Measurements from ENCODE around the gene SAP30BP.
"Not testable (repeated sequence)": the region's sequence is repeated elsewhere in the genome, so short reads cannot be mapped to it uniquely, and the experiment has no call there.

Gene SAP30BP

DNA sequence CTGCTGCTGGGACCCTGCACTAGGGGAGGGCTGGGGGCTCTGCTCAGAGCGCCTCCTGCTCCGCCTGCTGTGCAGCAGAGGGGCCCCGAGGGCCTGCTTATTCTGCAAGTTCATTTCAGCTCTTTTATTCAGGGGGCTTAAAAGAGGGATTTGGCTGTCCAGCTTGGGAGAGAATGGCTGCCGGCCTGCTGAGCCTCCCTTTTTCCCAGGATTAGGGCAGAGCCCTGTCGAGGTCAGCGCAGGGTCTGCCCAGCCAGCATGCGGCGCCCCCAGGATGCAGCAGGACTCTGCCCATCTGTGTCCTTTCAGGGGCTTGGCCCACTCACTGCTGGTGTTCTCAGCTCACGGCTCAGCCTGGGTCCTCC lies 32.8 kb upstream of the SAP30BP start:
- no peak for DNase-seq

DNA sequence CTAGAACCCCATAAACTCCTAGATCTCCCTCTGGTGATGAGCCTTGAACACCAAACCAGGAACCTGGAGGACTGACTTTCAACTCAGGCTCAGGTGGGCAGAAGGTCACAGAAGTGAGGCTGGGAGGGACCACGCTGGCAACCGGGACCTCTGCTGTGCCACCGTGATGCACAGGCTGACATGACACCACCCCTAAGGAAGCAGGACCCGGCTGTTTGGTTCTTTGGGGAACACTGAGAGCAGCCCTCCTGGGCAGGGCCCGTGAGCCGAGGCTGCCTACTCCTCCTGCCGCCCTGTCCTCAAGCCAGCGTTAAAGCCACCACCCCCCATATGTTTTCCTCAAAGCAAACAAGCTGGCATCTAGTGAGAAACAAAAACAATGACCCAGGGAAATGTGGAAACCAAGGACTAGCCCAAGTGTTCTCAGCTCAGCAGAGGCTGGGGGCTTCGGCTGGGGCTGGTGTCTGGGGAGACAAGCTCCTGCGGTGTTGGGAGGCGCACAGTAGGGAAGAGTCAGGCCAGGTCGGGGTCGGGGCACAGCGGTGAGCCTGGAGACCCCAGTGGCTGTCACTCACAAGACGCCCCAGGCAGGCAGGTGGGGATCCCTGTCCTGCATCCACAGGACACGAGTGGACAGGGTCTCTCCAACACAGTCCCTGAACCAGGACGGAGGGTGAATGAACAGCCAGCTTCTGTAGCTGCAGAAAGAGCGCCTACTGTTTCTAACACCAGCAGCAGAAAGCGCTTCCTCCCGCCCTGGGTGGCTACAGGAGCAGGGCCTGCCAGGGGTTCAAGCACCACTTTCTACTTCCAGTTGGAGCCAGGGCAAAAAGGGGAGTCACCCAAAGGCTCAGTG lies 32.2 kb upstream of the SAP30BP start:
- DNase-seq = no peak

DNA sequence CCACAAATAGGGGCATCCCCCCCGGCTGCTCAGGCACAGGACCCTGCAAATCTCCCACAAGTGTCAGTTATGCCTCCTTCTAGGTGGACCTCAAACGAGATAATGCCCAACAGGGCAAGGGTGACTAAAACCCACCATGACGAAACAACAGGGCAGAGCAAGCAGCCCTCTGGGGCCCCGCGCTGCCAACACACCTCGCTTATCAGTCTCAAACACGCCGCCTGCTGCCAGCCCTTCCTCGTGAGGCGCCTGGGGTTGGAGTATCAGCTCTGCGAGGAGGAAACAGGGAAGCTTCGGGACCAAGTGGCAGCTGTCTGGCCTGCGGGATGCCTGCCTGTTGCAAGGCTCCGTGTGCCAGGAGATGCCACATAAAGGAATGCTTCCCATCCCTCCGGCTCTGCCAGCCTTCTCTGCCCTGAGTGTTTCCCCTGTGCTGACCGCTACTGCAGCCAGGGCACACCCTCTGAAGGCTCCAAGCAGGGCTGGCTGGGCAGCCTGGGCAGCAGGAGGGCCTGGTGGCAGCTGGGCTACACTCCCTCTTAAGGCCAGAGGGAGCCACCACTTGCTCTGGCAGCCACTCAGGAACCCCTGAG lies 31.4 kb upstream of the SAP30BP start:
- DNase-seq = no peak

DNA sequence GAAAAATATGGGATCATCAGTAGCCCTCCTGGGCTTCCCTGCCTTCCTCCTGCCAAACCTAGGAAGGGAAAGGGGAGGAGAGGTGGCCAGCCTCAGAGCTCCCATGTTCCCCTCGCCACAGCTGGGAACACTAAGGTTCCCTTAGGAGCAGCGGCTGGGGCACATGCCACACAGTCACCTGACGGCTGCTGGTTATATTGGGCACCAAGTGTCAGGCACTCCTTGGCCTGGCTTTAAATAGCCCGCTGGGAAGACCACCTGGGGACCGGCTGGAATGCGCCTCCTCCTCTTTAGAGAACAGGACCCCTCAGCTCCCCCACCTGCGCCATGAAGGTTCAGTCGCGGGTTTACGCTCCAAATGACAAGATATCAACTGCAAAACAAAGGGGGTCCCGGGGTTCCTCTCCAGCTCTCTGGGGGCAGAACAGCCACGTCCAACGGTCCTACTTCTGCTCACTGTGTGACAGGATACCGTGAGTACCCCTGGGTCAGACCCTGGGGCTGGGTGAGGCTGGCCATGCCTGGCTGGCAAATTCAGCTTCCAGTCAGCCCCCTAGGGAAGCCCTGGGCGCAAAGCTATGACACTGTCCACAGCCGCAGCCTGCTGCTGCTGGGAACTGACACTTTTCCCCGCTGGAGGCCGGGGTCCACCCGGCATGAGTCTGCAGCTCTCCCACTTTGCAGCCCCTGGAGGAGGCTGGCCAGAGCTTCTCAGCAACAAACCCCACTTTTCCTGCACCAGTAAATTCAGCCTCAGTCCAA lies 30.6 kb upstream of the SAP30BP start:
- DNase-seq = no peak

DNA sequence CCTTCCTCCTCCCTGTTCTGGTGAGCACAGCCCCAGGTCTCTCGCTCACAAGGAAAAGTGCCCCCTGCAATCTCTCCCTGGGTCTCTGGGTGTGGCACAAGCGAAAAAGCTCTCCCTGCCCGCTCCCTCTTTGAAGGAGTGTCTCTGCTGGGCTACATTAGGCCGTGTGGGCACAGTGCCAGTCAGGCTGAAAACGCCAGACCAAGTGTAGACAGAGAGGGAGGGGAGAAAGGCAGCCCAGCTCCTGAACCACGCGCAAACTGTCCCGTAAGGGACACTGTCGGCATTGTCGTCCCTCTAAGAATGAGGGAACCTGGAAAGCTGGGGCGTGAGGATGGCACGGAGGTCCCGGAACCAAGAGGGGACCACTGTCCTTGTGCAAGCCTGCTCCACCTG lies 30.0 kb upstream of the SAP30BP start:
- DNase-seq = no peak

DNA sequence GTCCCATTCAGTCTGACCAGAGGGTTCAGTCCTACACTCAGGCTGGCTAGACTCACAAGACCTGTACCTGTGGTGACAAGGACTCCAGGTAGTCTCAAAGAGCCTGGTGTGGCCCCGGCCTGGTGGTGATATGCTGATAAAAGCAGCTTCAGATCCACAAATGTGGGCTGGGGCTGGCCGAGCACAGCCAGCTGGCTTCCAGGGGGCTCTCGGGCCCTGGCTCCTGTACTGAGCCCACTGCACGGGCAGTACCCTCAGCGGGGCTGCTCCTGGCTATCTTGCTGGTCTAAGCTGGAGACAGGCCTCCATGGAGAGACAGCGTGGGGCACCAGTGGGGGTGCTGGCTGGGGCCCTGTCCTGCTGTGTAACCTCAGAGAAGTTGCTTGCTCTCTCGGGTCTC lies 29.6 kb upstream of the SAP30BP start:
- no peak for DNase-seq

DNA sequence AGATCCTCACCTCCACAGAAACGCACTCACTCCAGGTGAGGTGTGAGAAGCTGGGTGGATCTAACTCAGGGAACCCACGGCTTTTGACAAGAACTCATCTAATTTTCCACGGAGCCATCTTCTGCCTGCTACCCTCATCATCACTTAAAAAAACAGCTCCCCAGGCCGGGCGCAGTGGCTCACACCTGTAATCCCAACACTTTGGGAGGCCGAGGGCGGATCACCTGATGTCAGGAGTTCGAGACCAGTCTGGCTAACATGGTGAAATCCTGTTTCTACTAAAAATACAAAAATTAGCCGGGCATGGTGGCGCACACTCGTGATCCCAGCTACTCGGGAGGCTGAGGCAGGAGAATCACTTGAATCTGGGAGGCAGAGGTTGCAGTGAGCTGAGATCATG lies 29.1 kb upstream of the SAP30BP start:
- DNase-seq = not testable (repeated sequence)

DNA sequence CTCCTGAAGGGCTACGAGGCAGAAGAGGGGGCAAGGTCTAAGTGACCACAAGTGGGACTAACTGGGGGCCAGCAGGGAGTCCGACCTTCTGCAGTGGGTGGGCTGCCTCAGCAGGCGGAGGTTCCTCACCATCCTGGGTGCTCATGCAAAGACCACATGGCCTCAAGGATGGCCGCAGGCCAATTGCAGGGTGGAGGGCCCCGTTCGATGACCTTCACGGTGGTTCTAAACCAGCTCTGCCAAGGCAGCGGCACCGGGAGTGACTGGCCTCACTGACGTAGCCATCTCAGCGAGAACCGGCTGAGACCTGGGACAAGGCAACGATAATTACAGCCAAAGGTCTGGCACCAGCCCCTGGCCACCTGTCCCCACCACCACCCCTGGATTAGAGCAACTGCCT lies 28.2 kb upstream of the SAP30BP start:
- no peak for DNase-seq

DNA sequence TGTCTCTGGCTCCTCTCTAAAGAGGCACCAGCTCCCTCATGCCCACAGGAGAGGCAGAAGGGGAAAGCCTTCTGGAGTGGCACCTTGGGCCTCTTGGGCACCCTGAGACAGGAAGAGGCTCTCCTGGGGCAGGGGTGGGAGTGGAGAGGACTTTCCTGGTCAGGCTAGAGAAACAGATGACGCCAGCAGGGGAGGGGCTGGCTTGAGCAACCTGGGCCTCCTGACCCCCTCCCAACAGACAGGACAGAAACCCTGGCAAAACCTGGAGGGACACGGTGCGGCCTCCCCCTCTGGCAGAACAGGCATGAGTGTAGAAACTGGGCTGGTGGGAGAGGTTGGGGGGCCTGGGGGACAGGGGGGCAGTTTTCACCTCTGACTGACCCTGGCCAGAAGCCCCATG lies 27.8 kb upstream of the SAP30BP start:
- no peak for DNase-seq

DNA sequence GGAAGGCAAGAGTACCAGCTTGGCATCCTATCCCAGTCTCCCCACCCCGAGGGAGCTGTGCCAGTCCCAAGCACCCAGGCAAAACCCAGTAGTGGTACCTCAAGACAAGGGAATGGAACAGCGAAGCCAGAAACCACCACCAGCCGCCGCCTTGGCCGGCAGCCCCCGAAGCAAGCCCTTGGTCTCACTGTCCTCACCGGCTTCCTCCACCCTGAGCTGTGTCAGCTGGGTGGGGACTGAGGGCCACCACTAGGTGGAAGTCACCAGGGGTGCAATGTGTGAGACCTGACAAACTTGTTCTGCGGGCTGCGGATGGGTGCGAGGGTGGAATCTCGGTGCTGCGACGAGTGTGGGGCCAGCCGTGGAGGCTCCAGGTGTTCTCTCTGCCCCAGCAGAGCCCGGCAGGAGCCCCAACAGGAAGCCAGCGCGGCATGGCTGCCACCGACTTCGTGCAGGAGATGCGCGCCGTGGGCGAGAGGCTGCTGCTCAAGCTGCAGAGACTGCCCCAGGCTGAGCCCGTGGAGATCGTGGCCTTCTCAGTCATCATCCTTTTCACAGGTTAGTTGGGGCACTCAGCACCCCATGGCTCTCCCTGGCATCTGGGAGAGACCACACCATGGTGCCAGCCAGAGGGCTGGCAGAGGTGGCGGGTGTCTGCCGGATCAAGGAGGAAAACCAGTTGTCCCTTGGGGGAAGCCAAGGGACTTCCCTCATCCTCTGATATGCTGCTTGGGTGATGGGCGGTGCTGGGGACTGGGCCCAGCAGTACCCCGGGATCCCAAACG lies 27.2 kb upstream of the SAP30BP start:
- no peak for DNase-seq

DNA sequence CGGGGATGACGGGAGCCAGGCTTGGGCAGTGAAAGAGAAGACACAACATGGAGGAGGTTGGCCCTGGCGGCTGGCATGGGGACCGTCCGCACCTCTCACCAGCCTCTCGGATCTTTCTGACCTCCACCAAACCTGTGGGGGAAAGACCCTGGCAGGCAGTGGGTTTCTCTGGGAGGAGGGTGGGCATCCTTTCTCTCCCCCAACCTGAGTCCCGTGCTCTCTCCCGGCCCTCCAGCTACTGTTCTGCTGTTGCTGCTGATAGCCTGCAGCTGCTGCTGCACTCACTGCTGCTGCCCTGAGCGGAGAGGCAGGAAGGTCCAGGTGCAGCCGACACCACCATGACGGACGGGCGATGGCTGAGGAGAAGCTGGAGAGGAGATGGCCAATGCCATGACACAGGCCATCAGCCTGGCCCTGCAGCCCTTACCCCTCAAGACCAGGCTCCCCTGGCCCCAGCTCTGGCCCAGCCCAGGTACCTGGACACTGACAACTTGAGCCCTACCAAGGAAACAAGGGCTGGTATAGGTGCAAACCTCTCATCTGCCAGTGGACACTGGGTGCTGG lies 26.5 kb upstream of the SAP30BP start:
- DNase-seq = no peak

DNA sequence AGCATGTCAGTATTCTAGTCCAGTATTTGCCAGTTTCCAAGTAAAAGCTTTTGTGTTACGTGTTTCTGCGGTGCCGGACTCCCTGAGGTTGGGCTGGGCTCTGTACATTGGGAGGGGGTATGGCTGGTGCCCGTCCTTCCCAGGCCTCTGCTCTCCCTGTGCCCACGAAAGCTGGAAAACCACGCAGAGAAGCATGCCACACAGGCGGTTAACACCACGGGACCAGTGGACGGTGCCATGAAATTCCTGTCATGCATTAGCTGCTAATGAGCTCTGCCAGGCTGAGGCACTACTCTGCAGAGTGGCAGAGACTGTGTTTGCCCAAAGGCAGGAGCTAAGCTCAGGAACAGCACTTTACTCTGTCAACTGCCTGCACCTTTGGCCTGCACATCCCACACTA lies 25.8 kb upstream of the SAP30BP start:
- no peak for DNase-seq

DNA sequence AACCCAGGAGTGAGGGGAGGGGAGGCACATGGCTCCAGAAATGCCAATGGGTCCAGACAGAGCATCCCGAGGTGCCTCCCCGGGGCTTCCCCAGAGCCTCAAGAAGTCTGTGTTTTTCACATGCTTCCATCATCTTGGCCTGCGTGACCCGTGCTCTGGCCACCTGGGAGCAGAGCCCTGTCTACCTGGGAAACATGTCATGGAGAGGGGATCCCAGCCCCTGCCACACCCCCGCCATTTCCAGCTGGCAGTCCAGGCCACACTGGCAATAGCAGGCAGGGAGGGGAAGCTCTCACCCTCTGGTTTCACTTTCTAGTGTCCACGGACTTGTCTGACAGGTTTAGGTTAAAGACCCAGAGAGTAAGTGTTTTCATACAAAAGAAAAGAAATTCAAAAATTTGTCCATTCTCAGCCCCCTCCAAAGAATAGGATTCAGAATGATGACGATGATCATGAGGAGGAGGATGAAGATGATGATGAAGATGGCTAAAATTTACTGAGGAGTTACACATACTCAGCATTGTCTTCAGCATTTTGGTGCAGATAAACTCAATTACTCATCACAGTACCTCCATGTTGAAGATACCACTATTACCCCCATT lies 24.9 kb upstream of the SAP30BP start:
- DNase-seq = no peak

DNA sequence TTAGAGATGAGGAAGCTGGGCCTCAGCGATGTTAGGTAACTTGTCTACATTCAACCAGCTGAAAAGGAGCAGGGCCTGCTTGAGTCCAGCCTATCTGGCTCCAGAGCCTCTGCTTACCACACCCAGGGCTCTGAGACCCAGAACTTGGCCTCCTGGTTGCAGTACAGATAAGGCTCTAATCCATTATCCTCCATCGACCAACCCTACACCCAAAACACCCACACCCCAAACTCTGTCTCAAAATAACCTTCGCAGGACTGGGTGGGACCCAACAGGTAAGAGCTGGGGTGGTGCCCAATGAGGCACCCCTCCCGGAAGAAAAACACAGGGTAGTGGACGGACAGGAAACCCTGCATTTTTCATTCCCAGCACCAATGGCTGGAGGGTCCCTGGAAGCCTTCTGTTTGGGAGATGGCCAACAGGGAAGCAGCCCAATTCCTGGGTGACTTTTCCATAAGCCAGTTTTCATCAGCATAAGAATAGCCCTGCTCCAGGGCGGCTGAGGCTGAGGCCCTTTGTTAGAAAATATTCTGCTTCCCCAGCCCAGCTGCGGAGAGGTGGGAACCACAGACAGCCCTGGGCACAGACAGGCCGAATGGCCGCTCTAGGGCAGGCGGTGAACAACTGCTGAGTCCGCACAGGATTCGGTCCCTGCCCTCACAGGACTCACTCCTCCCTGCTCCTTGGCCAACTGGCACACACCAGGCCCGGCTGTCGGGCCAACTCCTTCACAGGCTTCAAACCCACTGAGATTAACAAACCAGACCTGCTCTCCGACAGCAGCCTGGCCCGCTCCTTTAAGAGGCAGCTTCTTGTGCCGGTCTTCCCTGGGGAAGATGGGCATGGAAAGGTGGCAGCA lies 24.1 kb upstream of the SAP30BP start:
- no peak for DNase-seq

DNA sequence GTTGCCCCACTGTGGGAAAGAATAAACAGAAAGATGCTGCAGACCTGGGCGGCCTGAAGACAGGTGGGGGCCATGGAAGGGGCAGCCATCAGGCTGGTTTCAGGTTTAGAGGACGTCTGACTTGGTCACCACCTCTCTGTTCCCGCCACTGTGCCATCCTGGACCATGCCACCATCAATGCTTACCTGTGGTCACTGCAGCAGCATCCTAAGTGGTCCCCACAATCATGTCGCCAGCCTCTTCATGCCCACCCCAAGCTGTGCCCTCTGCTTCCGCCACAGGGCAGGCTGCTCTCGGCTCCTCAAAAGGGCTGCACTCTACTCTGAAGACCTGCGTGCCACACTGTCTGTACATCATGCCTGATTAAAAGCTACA lies 23.5 kb upstream of the SAP30BP start:
- DNase-seq = no peak

DNA sequence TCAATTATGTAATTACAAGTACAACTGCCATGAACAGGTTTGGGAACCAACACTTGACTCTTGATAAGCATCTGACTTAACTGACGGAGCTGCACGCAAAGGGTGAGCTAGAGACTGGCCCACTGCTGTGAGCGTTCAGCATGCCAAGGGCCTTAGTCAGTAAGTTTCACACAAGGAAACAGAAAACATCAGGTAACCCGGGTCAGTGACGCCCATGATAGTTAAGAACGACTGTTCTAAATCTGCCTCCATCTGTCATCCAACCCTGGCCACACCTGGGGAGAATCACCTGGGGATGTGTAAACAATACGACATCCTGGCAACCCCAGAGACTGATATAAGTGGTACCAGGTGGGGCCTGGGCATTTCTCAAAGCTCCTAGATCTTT lies 21.6 kb upstream of the SAP30BP start:
- peak; percentile 5 for DNase-seq

DNA sequence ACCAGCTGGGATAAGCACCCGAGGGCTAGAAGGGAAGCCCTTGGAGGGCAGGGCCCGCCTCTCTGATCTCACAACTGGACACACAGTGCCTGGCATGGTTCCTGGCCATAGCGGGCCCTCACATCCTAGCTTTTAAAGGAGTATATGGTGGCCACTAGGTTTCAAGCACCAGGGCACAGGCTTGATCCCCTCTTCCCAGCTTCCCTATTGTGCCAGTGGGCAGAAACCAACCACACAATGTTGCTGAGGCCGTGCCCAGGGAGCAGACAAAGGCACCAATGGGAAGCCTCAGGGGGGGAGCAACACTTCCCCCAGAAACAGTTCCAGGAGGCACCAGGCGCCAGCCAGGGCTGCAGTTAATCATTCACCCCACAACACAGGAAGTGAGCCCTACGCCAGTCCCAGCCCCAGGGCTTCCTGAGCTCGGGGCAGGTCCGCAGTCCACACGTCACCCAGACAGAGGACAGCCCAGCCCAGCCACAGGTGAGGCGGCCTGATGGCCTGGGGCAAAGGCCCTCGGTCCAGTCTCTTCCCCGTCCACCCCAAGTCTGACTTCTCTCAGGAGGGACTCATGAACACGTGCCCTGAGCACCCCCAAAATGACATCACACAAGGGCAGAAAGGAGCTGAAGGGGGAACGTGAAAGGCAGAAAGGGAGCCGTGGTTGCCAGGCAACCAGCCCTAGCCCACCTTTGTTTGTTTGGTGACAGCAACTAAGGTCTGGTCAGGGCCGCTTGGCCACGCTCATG lies 21.1 kb upstream of the SAP30BP start:
- no peak for DNase-seq

DNA sequence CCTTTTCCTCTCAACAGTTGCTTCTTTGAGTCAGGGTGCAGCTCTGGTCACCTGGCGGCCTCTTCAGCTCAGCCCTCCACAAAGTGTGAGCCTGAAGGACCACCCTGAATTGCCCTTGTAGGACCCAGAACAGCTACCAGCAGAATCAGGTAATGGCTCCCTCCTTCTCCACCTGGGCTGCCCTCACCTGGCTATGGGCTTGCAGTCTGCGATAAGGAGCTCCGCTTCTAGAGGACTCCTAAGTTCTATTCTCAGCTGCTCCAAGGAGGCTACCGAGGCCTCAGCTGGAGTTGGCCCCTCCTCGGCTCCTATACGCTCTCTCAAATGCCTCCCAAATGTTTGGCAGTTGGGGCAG lies 20.5 kb upstream of the SAP30BP start:
- no peak for DNase-seq

DNA sequence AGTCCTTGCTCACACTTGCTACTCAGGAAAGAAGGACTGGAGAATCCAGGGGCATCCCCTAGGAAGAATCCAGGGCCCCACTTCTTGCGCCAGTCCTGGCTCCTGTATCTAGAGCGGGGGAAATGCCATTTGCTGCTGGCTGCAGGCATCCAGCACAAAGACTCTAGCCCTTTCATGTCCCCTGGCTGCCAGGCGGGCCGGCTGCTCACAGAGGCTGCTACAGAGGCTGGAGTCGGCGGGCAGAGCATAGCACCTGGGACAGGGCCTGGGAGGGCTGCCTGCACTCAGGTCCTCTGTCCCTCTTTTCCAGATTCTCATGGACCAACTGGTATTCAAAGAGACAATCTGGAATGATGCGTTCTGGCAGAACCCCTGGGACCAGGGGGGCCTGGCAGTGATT lies 20.1 kb upstream of the SAP30BP start:
- DNase-seq = no peak

DNA sequence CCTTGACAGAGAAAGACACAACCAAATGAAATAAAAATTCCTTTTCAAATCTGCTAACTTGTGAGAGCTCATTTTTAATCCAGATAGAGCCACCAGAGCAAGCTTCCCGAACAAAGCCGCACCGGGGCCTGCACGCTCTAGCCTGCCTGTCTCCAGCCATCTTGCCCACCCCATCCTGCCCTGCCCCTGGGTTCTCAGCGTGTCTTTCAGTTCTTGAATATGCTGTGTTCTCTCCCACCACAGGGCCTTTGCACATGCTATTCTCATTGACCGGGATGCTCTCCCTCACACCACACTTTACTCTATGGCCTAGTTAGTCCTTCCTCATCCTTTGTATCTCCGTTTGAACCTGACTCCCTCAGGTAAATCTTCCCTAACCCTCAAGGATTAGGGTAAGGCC lies 19.2 kb upstream of the SAP30BP start:
- no peak for DNase-seq

DNA sequence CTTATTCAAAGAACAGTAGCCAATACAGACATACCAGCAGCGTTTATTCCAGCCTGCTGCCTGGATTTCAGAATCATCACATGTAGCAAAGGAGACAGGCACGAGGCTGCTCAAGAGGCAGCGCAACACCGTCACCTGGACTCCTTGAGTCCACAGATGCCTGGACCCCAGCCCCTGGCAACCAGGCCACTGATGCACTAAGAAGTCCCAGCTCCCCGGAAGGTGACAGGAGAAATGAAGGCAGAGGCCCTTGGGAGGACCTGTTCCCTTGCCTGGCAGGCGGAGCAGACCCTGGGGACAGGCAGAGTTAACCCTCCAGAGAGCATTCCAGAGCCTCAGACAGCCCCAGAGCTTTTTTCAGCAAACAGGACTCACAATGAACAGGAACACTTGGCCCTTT lies 17.5 kb upstream of the SAP30BP start:
- DNase-seq = no peak

Data from NCI-H748 treated with DMSO at 0.1 percent for 48 hours (cell line).